Small intestine (tissue), 7 donors: ENCODE measurements around the gene GNG8. TPM values are rescaled to one million over a fixed set of nuclear protein-coding genes. Genes with fewer than 3 reads are reported as not detected.

Source experiments
- DNase-seq, 2 donors: peaks; one replicate each; pipeline versions ENCODE4 v3.0.0 to v3.0.0-alpha.2; 2013
- FAIRE-seq: peaks from 2 replicates; lab custom pipeline; 2012; peaks lifted over from hg19 to GRCh38; lab: Jason Lieb, UNC
- H3K27ac ChIP-seq, 3 donors: one replicate each; pipeline ENCODE4 v1.5.1; 2013; ENCODE audit warnings: low read length in 2 of 3, mild to moderate bottlenecking in 2 of 3, control low read depth in 1 of 3, inconsistent platforms in 1 of 3, low read depth in 1 of 3, moderate library complexity in 1 of 3
- H3K27me3 ChIP-seq, 3 donors: one replicate each; pipeline ENCODE4 v1.6.1; 2013; ENCODE audit warnings: low read length in 3 of 3, inconsistent platforms in 1 of 3; ENCODE audit not compliant: control insufficient read depth in 3 of 3, insufficient read depth in 3 of 3
- H3K36me3 ChIP-seq, 3 donors: one replicate each; pipeline ENCODE4 v1.6.1; 2013; ENCODE audit warnings: low read length in 3 of 3, inconsistent platforms in 1 of 3, low read depth in 1 of 3, mild to moderate bottlenecking in 1 of 3, moderate library complexity in 1 of 3; ENCODE audit not compliant: control insufficient read depth in 3 of 3, insufficient read depth in 2 of 3
- H3K4me1 ChIP-seq, 3 donors: one replicate each; pipeline ENCODE4 v1.6.1; 2013; ENCODE audit warnings: low read length in 2 of 3, inconsistent platforms in 1 of 3, low read depth in 1 of 3, mild to moderate bottlenecking in 1 of 3, moderate library complexity in 1 of 3; ENCODE audit not compliant: control insufficient read depth in 3 of 3, insufficient read depth in 2 of 3
- H3K4me3 ChIP-seq, 3 donors: one replicate each; pipeline ENCODE4 v1.5.1; 2013; ENCODE audit warnings: low read length in 3 of 3, control low read depth in 1 of 3, inconsistent platforms in 1 of 3, low read depth in 1 of 3, mild to moderate bottlenecking in 1 of 3, moderate library complexity in 1 of 3
- H3K9me3 ChIP-seq, 2 donors: one replicate each; pipeline ENCODE4 v1.6.1; 2013; ENCODE audit warnings: low read depth in 1 of 2, low read length in 1 of 2; ENCODE audit not compliant: control insufficient read depth in 2 of 2, insufficient read depth in 1 of 2
- WGBS, 3 donors: extraction: QIAGEN DNeasy Blood & Tissue Kit; methylation state at CpG; one replicate each; pipeline ENCODE4 v1.1.7; 2013; 5-methylcytosine and 5-hydroxymethylcytosine counted together
- polyA plus RNA-seq, 4 donors: library from polyadenylated mRNA; stranded (reverse) in 3 of 4; unstranded in 1 of 4; fragments of 200-250 nt in 3 of 4; fragments of 120-200 nt in 1 of 4; gene quantifications; one replicate each; pipeline versions ENCODE4 v1.2.1 to v1.2.3, GENCODE V29; 2013
- donor health status: healthy with polysubstance abuse.
- donor health status: control.
- donor health status: control.
- donor health status: Bipolar disorder and iron deficiency.
- donor health status: healthy.

GNG8 gene
- polyA plus RNA-seq, 4 donors = 0.75 TPM; not detected in 3

DNA sequence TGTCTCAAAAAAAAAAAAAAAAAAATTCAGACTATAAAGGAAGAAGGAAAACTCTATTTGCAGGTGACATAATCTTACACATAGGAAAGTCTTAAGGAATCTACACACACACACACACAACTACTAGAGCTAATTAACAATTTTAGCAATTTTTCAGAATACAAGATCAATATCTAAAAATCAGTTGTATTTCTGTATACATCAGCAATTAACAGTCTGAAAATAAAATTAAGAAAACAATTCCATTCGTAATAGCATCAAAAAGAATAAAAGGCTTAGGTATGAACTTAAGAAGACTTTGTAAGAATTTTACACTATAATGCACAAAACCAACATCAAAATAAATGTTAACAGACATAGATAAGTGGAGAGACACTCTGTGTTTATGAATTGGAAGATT lies 50.5 kb downstream of the GNG8 start:
- no peak for FAIRE-seq
- H3K4me3 ChIP-seq = no peak overlapping the region
- no peak overlapping the region for H3K27ac ChIP-seq
- peaks cover 0 to 3% of the 10 kb centered on the region in 2 donors for H3K9me3 ChIP-seq
- H3K4me1 ChIP-seq = no peaks in the 10 kb centered on the region
- H3K36me3 ChIP-seq = no peaks in the 10 kb centered on the region
- no peaks in the 10 kb centered on the region for H3K27me3 ChIP-seq
- WGBS, 3 donors = 84 to 95% (median 90%) methylated on average over 1 of the region's 1 CpG
- DNase-seq = no peak

Other genes starting within 250 kb of the GNG8 start
- 10 to 100 TPM in 1 of 4 donors, 1 to 10 TPM in 2, not detected in 1; 1.1 to 50.9 (median 2.0) TPM for gene CCDC8, start 222.6 kb downstream of the GNG8 start, polyA plus RNA-seq
- under 1 TPM in 2 of 4 donors, not detected in 2; 0.09 to 0.49 TPM for gene PNMA8C, start 207.3 kb downstream of the GNG8 start, polyA plus RNA-seq
- gene PNMA8A, start 164.6 kb downstream of the GNG8 start, polyA plus RNA-seq = 1 to 10 TPM in 2 of 4 donors, under 1 TPM in 1, not detected in 1; 0.27 to 2.9 (median 1.5) TPM
- 1 to 10 TPM in 2 of 4 donors, not detected in 2; 1.0 to 1.3 TPM for gene PNMA8B, start 140.3 kb downstream of the GNG8 start, polyA plus RNA-seq
- 100 to 1,000 TPM; 189 to 429 (median 298) TPM for gene CALM3, start 34.9 kb downstream of the GNG8 start, polyA plus RNA-seq
- gene PTGIR, start 11.1 kb downstream of the GNG8 start, polyA plus RNA-seq = 1 to 10 TPM in 2 of 4 donors, under 1 TPM in 1, not detected in 1; 0.45 to 3.4 (median 1.6) TPM
- 1 to 10 TPM in 3 of 4 donors, not detected in 1; 2.2 to 7.1 (median 5.3) TPM for gene DACT3, start 25.0 kb upstream of the GNG8 start, polyA plus RNA-seq
- 10 to 100 TPM; 30.7 to 87.4 (median 57.6) TPM for gene PRKD2, start 80.9 kb upstream of the GNG8 start, polyA plus RNA-seq
- 10 to 100 TPM in 1 of 4 donors, 1 to 10 TPM in 3; 7.0 to 14.6 (median 8.8) TPM for gene FKRP, start 109.9 kb upstream of the GNG8 start, polyA plus RNA-seq
- gene STRN4, start 110.2 kb upstream of the GNG8 start, polyA plus RNA-seq = 10 to 100 TPM; 44.6 to 58.3 (median 51.1) TPM
- gene SLC1A5, start 152.4 kb upstream of the GNG8 start, polyA plus RNA-seq = 100 to 1,000 TPM in 2 of 4 donors, 1 to 10 TPM in 2; 1.6 to 159 (median 68.0) TPM
- 100 to 1,000 TPM in 3 of 4 donors, 10 to 100 TPM in 1; 85.1 to 164 (median 126) TPM for gene AP2S1, start 214.6 kb upstream of the GNG8 start, polyA plus RNA-seq
- gene ARHGAP35, start 224.8 kb upstream of the GNG8 start, polyA plus RNA-seq = 10 to 100 TPM; 12.7 to 46.5 (median 19.6) TPM